Ureter (tissue), 1 donor: ENCODE results near the gene APBA2. TPM values are rescaled to one million over a fixed set of nuclear protein-coding genes. Genes with fewer than 3 reads are reported as not detected.
A peak's percentile ranks its signal among the peaks of the same experiment; 100 is the strongest.

Experiments
- DNase-seq: peaks from one replicate; pipeline ENCODE4 v3.0.0-alpha.2; 2020; ENCODE audit warnings: low spot score
- total RNA-seq: library from RNA; stranded (reverse); gene quantifications from one replicate; pipeline ENCODE4 v1.2.4, GENCODE V29; 2023
- donor health status: DM: yes; HTN: yes; CAD: no.

The APBA2 gene
- total RNA-seq, 1 donor from 2014 or later = 9.5 TPM

- no peak for DNase-seq
These were observed 29.5 kb downstream of the APBA2 start for GRCh38 chr15:28915041-28915810.

- DNase-seq = no peak
These were observed 30.2 kb downstream of the APBA2 start for GRCh38 chr15:28915935-28916334.

- no peak for DNase-seq
These were observed 32.0 kb downstream of the APBA2 start for GRCh38 chr15:28917791-28918140.

GRCh38 chr15:28918141-28918983 lies 32.6 kb downstream of the APBA2 start:
- DNase-seq = no peak

- DNase-seq = peak; percentile 50
These were observed 33.4 kb downstream of the APBA2 start for GRCh38 chr15:28919201-28919635.

GRCh38 chr15:28919679-28920655 lies 34.2 kb downstream of the APBA2 start:
- no peak for DNase-seq

GRCh38 chr15:28920781-28921331 lies 35.1 kb downstream of the APBA2 start:
- DNase-seq = no peak

GRCh38 chr15:28921336-28921735 lies 35.6 kb downstream of the APBA2 start:
- no peak for DNase-seq

- DNase-seq = no peak
These were observed 36.3 kb downstream of the APBA2 start for GRCh38 chr15:28921919-28922706.

- no peak for DNase-seq
These were observed 36.9 kb downstream of the APBA2 start for GRCh38 chr15:28922707-28923012.

- DNase-seq = no peak
These were observed 38.0 kb downstream of the APBA2 start for GRCh38 chr15:28923726-28924280.

- DNase-seq = no peak
These were observed 41.3 kb downstream of the APBA2 start for GRCh38 chr15:28927043-28927442.

- DNase-seq = no peak
These were observed 43.4 kb downstream of the APBA2 start for GRCh38 chr15:28929200-28929599.

GRCh38 chr15:28930011-28930410 lies 44.2 kb downstream of the APBA2 start:
- DNase-seq = no peak

- no peak for DNase-seq
These were observed 44.9 kb downstream of the APBA2 start for GRCh38 chr15:28930476-28931291.

- no peak for DNase-seq
These were observed 46.1 kb downstream of the APBA2 start for GRCh38 chr15:28931828-28932227.

- no peak for DNase-seq
These were observed 46.6 kb downstream of the APBA2 start for GRCh38 chr15:28932361-28932760.

- DNase-seq = no peak
These were observed 48.1 kb downstream of the APBA2 start for GRCh38 chr15:28933710-28934445.

GRCh38 chr15:28934645-28935044 lies 48.9 kb downstream of the APBA2 start:
- DNase-seq = no peak
